Measurements from ENCODE around the gene IRX1.

IRX1 gene

GRCh38 chr5:3595006-3595961 is at the start of gene IRX1:
Gene IRX1 (plus strand): TSS chr5:3595832. CDS start chr5:3596106, 274 bp downstream.
- DNase-seq = peak; percentile 65

- no peak for DNase-seq
These were observed 49.6 kb upstream of the IRX1 start for GRCh38 chr5:3546028-3546427.

GRCh38 chr5:3564116-3564515 is 31.5 kb upstream of the IRX1 start:
- no peak for DNase-seq

- DNase-seq = no peak
These were observed 30.7 kb upstream of the IRX1 start for GRCh38 chr5:3564827-3565518.

- DNase-seq = no peak
These were observed 10.7 kb upstream of the IRX1 start for GRCh38 chr5:3584724-3585531.

GRCh38 chr5:3590161-3590966 is 5.3 kb upstream of the IRX1 start:
- DNase-seq = no peak

- no peak for DNase-seq
These were observed 4.4 kb upstream of the IRX1 start for GRCh38 chr5:3590967-3591900.

GRCh38 chr5:3592298-3592697 is 3.3 kb upstream of the IRX1 start:
- no peak for DNase-seq

GRCh38 chr5:3593771-3594509 is 1.7 kb upstream of the IRX1 start:
- DNase-seq = no peak

GRCh38 chr5:3594510-3595005 is 1.1 kb upstream of the IRX1 start:
- DNase-seq = peak; percentile 39

GRCh38 chr5:3596261-3596825 is 711 bp downstream of the IRX1 start:
- DNase-seq = no peak

- no peak for DNase-seq
These were observed 1.2 kb downstream of the IRX1 start for GRCh38 chr5:3596857-3597166.

- DNase-seq = peak; percentile 25
These were observed 1.8 kb downstream of the IRX1 start for GRCh38 chr5:3597167-3598007.

- DNase-seq = no peak
These were observed 2.6 kb downstream of the IRX1 start for GRCh38 chr5:3598207-3598606.

GRCh38 chr5:3598769-3599211 is 3.2 kb downstream of the IRX1 start:
- DNase-seq = no peak

- no peak for DNase-seq
These were observed 3.8 kb downstream of the IRX1 start for GRCh38 chr5:3599226-3600105.

- no peak for DNase-seq
These were observed 4.8 kb downstream of the IRX1 start for GRCh38 chr5:3600106-3601060.
